Activated CD4-positive, alpha-beta T cell treated with anti-CD3 and anti-CD28 coated beads, Interleukin-2, amount 10 ng/mL, durations not matched to agents 24 days and 14 days (primary cell): ENCODE measurements around the gene ALDH3A1. TPM values are rescaled to one million over a fixed set of nuclear protein-coding genes. Genes with fewer than 3 reads are reported as not detected.

Experiments used
- DNase-seq: peaks from one replicate; pipeline ENCODE4 v3.0.0; 2022
- H3K27ac Mint-ChIP-seq: one replicate; pipeline ENCODE4 v1.8.0; 2022; ENCODE audit warnings: mild to moderate bottlenecking, mixed read lengths
- H3K27me3 Mint-ChIP-seq: one replicate; pipeline ENCODE4 v1.8.0; 2022; ENCODE audit warnings: mixed read lengths
- H3K36me3 Mint-ChIP-seq: one replicate; pipeline ENCODE4 v1.8.0; 2022; ENCODE audit warnings: low read depth, mild to moderate bottlenecking, mixed read lengths
- H3K4me1 Mint-ChIP-seq: one replicate; pipeline ENCODE4 v1.8.0; 2021; ENCODE audit warnings: mixed read lengths
- H3K4me3 Mint-ChIP-seq: one replicate; pipeline ENCODE4 v1.8.0; 2022; ENCODE audit warnings: mild to moderate bottlenecking, moderate library complexity, mixed read lengths
- H3K9me3 Mint-ChIP-seq: one replicate; pipeline ENCODE4 v1.8.0; 2021; ENCODE audit warnings: mixed read lengths
- intact Hi-C: fragments of 100-400 bp; cut with micrococcal nuclease; formaldehyde crosslinking; loops from one replicate; pipeline ENCODE4 v1.15.1; 2023
- total RNA-seq: library from RNA; stranded (reverse); gene quantifications from 2 replicates; pipeline ENCODE4 v1.2.3, GENCODE V29; 2022

The ALDH3A1 gene
- total RNA-seq, 1 donor from 2014 or later = not detected

DNA sequence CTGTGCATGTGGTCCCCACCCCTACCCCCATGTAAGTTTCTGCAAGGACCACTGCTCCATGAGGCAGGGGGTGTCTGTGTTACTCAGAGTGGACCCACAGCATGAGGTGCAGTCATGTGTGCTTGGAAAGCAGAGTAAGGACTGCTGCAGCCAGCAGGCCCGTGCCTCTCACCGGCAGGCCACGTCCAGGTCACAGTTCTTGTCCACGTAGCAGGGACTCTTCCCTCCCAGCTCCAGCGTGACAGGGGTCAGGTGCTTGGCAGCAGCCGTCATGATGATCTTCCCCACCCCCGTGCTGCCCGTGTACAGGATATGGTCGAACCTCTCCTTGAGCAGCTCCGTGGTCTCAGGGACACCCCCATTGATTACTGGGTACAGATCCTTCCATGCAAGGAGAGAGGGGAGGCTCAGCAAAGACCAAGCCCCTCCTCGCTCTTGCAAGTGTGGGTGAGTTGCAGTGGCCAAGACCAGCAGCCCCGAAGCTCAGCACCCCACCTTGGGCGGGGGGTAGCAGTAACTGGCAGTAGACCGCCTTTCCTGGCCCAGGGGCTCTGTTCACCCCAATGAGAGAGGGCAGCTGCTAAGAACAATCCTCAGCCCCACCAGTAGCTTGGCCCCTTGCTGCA, 6.2 kb downstream of the ALDH3A1 start:
- Mint-ChIP-seq H3K4me3 (no peak overlapping the region), H3K27ac (no peak overlapping the region), H3K27me3 (no peaks in the 10 kb centered on the region), H3K36me3 (no peaks in the 10 kb centered on the region), H3K4me1 (peaks cover 3% of the 10 kb centered on the region), H3K9me3 (no peaks in the 10 kb centered on the region)
- DNase-seq = no peak
- intact Hi-C loops = no loop called here

DNA sequence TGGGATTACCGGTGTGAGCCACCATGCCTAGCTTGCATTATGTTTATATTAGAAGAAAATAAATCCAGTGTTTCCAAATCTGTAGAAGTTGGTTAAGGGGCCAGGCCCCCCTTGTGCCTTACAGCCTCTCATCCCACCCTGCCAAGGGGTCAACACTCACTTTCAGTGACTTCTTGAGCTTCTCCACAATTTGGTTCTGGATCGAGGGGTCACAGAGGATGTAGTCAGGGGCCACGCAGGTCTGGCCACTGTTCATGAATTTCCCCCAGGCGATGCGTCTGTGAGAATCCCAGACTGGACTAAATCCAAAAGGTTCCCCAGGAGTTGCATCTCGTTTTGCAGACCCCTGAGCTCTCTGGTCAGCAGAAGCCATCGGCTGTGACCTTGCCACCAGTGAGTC, 7.2 kb downstream of the ALDH3A1 start:
- no peak overlapping the region for H3K27ac Mint-ChIP-seq

DNA sequence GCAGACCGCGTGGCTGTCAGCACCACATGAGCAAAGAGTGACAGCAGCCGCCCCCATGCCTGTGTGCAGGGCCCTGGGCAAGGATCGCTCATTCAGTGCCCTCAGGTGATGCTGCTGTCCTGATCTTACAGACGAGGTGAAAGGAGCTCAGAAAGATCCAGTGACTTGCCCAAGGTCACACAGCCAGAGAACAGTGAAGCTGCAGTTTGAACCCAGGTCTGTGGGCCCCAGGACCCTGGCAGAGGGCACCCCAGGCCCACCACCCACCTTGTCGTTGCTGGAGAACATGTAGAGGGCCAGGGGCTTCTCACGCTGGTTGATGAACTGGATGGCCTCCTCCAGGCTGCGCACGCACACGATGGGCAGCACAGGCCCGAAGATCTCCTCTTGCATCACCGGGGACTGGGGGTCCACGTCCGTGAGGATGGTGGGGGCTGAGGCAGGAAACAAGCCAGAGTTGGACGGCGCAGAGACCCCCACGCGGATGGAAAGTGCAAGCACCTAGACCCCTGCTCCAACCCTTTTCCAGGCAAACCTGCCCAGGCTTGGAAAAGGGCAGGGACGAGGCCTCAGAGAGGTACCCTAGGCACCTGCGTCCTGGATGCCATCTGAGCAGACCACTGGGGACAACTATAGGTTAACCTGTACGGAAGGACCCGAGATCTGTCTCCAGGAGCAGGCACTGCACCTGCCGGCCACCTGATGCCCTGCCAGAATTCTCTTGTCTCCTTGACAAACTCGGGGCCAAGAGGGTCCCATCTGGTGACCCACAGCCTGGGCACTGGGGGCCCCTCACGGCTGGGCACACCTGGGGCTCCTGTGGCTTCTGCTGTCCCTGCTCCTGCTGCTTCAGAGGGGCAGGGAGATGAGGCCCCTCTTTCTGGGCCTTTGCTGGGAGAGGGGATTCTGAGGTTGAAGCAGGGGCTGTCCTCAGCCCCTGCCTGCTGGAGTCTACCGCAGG, 8.6 kb downstream of the ALDH3A1 start:
- no peak overlapping the region for H3K27ac Mint-ChIP-seq
- DNase-seq = no peak
- H3K36me3 Mint-ChIP-seq = no peaks in the 10 kb centered on the region
- no peaks in the 10 kb centered on the region for H3K27me3 Mint-ChIP-seq
- peaks cover 2% of the 10 kb centered on the region for H3K4me1 Mint-ChIP-seq
- no peak overlapping the region for H3K4me3 Mint-ChIP-seq
- intact Hi-C loops = no loop called here
- H3K9me3 Mint-ChIP-seq = no peaks in the 10 kb centered on the region

More for the DNA sequence above, 7.2 kb downstream of the ALDH3A1 start:
- H3K4me1 Mint-ChIP-seq = peaks cover 3% of the 10 kb centered on the region
- intact Hi-C loops = no loop called here
- no peak overlapping the region for H3K4me3 Mint-ChIP-seq
- H3K9me3 Mint-ChIP-seq = no peaks in the 10 kb centered on the region
- H3K27me3 Mint-ChIP-seq = no peaks in the 10 kb centered on the region
- no peak for DNase-seq
- no peaks in the 10 kb centered on the region for H3K36me3 Mint-ChIP-seq

DNA sequence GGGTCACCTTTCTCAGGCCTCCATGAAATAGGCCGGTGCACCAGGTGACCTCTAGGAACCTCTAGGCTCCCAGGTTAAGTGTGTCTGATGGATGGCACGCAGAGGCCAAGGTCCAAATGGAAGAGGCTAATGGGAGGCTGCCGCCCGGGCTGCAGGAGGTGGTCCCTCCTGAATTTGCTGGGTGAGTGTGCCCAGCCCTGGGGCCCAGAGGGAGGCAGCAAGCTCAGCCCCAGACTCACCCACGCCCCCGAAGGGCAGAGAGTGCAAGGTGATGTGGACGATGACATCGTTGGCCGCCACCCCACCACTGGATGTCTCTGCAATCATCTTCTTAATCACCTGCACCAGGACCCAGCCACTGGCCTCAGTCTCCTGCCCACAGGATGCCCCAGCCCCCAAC, 9.3 kb downstream of the ALDH3A1 start:
- no peak overlapping the region for H3K4me3 Mint-ChIP-seq
- no peaks in the 10 kb centered on the region for H3K27me3 Mint-ChIP-seq
- H3K36me3 Mint-ChIP-seq = no peaks in the 10 kb centered on the region
- no peaks in the 10 kb centered on the region for H3K9me3 Mint-ChIP-seq
- H3K4me1 Mint-ChIP-seq = no peaks in the 10 kb centered on the region
- intact Hi-C loops = no loop called here
- DNase-seq = no peak
- H3K27ac Mint-ChIP-seq = no peak overlapping the region

DNA sequence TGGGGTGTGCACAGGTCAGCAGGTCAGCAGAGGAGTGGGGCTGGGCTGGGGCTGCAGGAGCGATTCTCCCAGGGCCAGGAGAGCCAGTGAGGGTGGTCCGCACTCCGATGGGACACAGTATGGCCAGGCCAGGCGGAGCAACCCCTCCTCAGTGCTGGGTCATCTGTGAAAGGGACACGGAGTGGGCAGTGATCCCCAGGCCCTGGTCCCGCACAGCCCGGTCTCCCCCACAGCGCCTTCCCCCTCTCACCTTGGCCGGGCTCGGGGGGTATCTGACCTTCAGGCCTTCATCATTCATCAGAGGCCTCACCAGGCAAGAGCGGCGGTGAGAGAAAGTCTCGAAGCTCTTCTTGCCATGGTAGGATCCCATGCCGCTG, 10.0 kb downstream of the ALDH3A1 start:
- Mint-ChIP-seq H3K4me1 (no peaks in the 10 kb centered on the region), H3K27me3 (no peaks in the 10 kb centered on the region), H3K9me3 (no peaks in the 10 kb centered on the region), H3K4me3 (no peak overlapping the region), H3K27ac (no peak overlapping the region), H3K36me3 (no peaks in the 10 kb centered on the region)
- intact Hi-C loops = no loop called here
- no peak for DNase-seq

DNA sequence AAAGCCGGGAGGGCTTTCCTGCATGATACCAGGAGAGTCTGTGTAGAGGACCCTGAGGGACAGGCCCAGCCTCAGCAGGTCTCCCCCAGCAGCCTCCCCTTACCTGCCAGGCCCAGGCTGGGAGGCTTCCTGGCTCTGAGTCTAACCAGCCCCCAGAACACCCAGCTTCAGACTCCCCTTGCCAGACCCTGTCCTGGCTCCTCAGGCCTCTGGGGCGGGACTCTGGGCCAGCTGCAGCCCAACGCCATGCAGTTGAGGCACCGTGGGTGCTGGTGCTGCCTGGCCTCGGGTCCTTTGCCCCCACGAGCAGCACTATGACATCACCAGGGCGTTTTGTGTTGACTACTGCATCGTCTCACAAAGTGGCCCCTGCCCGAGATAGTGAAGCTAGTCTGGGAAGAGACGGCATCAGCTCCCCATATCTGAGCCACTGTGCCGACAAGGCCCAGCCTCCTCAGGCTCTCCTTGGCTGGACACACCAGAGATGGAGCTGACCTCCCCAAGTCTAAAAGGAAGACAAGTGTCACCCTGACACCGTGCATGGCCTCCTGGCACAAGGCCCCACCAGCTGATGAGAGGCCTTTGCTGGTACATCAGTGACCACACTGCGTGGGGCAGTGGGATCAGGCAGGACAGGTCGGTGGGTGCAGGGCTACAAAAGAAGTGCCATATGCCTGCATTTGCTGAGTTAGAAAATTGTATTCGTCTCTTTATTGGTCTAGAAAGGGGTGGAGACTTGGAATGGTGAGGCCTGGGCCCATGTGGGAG, 10.6 kb downstream of the ALDH3A1 start:
- no peak for DNase-seq
- Mint-ChIP-seq H3K27me3 (no peaks in the 10 kb centered on the region), H3K9me3 (no peaks in the 10 kb centered on the region), H3K27ac (no peak overlapping the region), H3K4me1 (no peaks in the 10 kb centered on the region), H3K36me3 (no peaks in the 10 kb centered on the region), H3K4me3 (no peak overlapping the region)
- intact Hi-C loops = no loop called here

DNA sequence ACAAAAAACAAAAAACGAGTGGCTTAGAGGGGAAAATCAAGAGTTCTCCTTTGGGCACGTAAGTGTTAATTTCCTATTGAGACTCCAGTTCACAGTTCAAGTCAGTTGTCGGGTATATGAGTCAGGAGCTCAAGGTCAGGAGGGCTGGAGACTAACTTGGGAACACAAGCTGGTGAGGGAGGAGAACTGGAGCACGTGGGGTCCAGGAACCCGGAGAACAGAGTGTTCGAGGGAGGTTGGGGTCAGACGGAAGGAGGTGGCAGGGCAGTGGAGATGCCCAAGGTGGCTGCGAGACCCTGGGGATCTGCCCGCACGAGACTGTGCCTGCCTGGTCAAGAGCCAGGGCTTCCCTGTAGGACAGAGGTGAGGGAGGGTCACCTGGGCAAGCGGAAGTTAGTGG, 12.0 kb downstream of the ALDH3A1 start:
- DNase-seq = no peak
- Mint-ChIP-seq H3K4me3 (no peak overlapping the region), H3K36me3 (no peaks in the 10 kb centered on the region), H3K27ac (no peak overlapping the region), H3K4me1 (no peaks in the 10 kb centered on the region), H3K27me3 (no peaks in the 10 kb centered on the region), H3K9me3 (no peaks in the 10 kb centered on the region)
- intact Hi-C loops = no loop called here

DNA sequence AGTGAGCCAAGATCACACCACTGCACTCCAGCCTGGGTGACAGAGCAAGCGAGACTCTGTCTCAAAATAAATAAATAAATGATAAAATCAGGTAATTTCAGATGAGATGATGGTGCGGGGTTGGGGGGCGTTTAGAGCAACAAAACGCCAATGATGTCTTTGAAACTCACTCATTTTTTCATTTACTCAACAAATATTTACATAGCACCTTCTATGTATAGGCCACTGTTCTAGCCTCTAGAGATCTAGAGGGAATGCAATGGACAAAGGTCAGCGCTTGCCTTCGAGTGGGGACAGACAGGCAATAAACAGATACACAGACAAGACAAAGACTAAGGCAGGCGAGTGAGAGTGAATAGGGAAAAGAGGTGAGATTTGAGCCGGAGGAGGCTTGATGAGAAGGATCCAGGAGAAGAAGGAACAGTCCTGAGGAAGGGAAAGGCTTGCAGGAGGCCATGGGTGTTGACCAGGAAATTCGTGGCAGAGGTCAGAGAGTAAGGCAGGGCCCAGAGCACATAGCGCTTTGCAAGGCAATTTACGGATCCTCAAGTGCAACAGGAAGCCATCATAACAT, 14.1 kb downstream of the ALDH3A1 start:
- Mint-ChIP-seq H3K9me3 (no peaks in the 10 kb centered on the region), H3K36me3 (no peaks in the 10 kb centered on the region), H3K27me3 (no peaks in the 10 kb centered on the region), H3K4me3 (no peak overlapping the region), H3K27ac (no peak overlapping the region), H3K4me1 (no peaks in the 10 kb centered on the region)
- intact Hi-C loops = no loop called here
- no peak for DNase-seq

DNA sequence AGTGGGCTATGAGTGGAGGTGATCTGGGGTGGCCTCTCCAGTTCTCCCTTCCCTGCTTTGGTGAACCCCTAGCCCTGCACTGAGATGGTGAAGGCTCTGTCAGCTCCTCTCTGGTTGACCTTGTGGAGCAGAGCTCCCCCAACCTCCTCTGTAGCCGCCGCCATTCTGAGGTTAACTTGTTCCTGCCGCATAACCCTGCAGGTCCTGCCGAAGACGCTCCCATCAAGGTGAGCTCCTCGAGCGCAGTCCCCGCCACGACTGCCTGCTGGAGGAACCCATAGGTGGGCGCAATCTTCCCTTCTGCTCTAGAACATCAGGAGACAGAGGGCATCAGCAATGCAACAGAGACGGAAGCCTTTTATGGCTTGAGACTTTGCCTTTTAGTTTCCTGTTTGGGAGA, 16.5 kb downstream of the ALDH3A1 start:
- Mint-ChIP-seq H3K27me3 (no peaks in the 10 kb centered on the region), H3K9me3 (no peaks in the 10 kb centered on the region), H3K4me1 (no peaks in the 10 kb centered on the region), H3K36me3 (no peaks in the 10 kb centered on the region), H3K4me3 (no peak overlapping the region), H3K27ac (no peak overlapping the region)
- intact Hi-C loops = no loop called here
- DNase-seq = no peak

DNA sequence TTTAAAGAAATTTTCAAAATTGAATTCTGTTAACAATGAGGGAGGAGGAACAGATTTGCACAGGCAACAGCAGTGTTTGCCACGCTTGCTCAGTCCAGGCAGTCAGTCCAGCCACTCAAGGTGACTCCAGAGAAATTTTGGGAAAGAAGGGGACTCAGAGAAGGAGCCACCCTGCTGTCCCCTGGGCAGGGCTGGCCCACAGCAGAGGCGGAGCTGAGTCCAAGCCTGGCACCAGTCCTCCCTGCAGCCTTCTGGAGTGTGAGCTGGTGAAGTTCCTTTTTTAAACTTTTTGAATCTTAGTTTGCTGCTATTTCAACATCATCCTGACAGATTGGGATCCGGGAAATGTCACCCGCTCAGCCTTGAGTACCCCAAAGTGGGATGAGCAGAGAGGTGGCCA, 17.3 kb downstream of the ALDH3A1 start:
- no peaks in the 10 kb centered on the region for H3K9me3 Mint-ChIP-seq
- DNase-seq = no peak
- H3K4me1 Mint-ChIP-seq = no peaks in the 10 kb centered on the region
- H3K4me3 Mint-ChIP-seq = no peak overlapping the region
- no peaks in the 10 kb centered on the region for H3K36me3 Mint-ChIP-seq
- no peak overlapping the region for H3K27ac Mint-ChIP-seq
- no peaks in the 10 kb centered on the region for H3K27me3 Mint-ChIP-seq
- intact Hi-C loops = no loop called here

DNA sequence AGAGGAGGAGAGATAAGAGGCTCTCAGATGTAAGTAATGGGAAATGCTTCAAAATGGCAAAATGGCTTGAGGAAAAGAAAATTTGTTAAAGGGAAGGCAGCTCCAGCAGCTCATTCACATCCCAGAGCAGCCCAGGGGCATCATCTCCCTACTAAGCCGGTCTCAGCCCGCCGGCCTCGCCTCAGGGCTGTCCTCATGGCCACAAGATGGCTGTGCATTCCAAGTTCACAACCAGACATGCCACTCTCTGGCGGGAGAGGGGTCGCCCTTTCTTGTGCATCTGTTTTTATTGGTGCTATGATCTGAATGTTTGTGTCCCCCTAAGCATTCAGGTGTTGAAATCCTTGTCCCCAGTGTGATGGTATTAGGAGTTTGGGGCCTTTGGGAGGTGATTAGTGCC, 18.2 kb downstream of the ALDH3A1 start:
- no peak for DNase-seq
- Mint-ChIP-seq H3K27me3 (peaks cover 9% of the 10 kb centered on the region), H3K27ac (no peak overlapping the region), H3K4me3 (no peak overlapping the region), H3K36me3 (no peaks in the 10 kb centered on the region), H3K4me1 (peaks cover 2% of the 10 kb centered on the region), H3K9me3 (no peaks in the 10 kb centered on the region)
- intact Hi-C loops = no loop called here

DNA sequence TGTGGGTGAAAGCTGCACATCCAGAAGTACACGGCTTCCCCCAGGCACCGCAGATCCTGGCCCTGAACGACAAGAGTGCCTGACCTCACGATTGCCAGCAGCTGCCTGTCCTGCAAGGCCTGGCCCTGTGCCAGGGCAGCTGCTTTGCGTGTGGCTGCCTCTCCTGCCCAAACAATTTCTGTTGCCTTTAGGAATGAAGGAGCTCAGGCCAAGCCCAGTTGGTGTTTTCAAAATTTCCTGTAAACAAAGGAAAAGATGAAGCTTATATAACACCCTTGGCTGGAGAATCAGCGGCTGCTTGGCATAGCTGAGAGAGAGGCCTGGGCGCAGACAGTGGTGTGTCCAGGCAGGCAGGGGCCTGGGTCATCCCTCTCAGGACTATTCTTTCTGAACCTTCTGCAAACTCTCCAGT, 20.0 kb downstream of the ALDH3A1 start:
- no peaks in the 10 kb centered on the region for H3K9me3 Mint-ChIP-seq
- no peaks in the 10 kb centered on the region for H3K36me3 Mint-ChIP-seq
- no peak for DNase-seq
- peaks cover 11% of the 10 kb centered on the region for H3K27me3 Mint-ChIP-seq
- peaks cover 2% of the 10 kb centered on the region for H3K4me1 Mint-ChIP-seq
- H3K27ac Mint-ChIP-seq = no peak overlapping the region
- intact Hi-C loops = no loop called here
- no peak overlapping the region for H3K4me3 Mint-ChIP-seq

DNA sequence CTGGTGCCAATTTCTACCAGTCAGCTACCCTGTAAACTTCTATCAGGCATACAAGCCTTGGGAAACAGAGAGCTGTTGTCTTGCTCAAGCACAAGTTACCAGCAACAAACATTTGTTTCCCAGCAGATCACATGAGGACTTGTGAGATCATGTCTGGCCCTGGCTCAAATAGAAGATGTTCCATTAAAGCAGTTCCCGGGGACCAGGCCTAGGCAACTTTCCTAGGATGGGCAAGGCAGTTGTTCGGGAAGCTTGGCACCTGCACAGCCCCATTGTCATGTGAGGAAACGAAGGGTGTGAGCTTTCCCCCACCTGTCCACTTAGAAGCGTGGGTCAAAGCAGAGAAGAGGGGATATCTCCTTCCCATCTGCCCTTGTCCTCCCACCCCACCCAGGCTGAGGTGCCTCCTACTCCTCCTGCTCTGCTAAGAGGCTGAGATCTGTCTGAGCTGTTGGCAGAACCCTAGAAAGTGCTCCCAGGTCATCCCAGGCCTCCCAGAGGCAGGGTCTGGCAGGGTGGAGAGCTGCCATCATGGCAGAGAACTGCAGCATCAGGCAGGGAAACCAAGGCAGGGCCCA, 20.5 kb downstream of the ALDH3A1 start:
- Mint-ChIP-seq H3K9me3 (no peaks in the 10 kb centered on the region), H3K4me3 (no peak overlapping the region), H3K36me3 (no peaks in the 10 kb centered on the region), H3K27me3 (peaks cover 11% of the 10 kb centered on the region), H3K4me1 (peaks cover 2% of the 10 kb centered on the region), H3K27ac (no peak overlapping the region)
- intact Hi-C loops = no loop called here
- DNase-seq = no peak
